ENCODE measurements around the gene RANBP17.

DNA sequence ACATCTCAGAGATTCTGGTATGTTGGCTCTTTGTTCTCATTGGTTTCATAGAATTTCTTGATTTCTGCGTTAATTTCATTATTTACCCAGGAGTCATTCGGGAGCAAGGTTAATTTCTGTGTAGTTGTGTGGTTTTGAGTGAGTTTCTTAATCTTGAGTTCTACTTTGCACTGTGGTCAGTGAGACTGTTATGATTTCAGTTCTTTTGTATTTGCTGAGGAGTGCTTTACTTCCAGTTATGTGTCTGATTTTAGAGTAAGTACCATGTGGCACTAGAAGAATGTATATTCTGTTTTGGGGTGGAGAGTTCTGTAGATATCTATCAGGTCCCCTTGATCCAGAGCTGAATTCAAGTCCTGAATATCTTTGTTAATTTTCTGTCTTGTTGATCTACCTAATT is 12.2 kb downstream of the RANBP17 start:
- no peak for TF ChIP-seq ZFP30 (CRISPR knock-in tag; IDR thresholded peaks at IDR 0.05)
- TF ChIP-seq, protein P1, sequence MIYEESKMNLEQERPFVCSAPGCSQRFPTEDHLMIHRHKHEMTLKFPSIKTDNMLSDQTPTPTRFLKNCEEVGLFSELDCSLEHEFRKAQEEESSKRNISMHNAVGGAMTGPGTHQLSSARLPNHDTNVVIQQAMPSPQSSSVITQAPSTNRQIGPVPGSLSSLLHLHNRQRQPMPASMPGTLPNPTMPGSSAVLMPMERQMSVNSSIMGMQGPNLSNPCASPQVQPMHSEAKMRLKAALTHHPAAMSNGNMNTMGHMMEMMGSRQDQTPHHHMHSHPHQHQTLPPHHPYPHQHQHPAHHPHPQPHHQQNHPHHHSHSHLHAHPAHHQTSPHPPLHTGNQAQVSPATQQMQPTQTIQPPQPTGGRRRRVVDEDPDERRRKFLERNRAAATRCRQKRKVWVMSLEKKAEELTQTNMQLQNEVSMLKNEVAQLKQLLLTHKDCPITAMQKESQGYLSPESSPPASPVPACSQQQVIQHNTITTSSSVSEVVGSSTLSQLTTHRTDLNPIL (CRISPR knock-in tag; IDR thresholded peaks at IDR 0.05; ENCODE audit: low read depth): no peak

All from SK-N-SH treated with all-trans-retinoic acid at 6 μM for 48 hours (cell line).